NCI-H2107 treated with DMSO at 0.1 percent for 48 hours (cell line): ENCODE results near the gene HAGHL.
"Not testable (repeated sequence)": the region's sequence is repeated elsewhere in the genome, so short reads cannot be mapped to it uniquely, and the experiment has no call there.

Experiments
- DNase-seq: peaks from one replicate; lab custom pipeline; 2025; ENCODE audit not compliant: unreplicated experiment; lab: John Stamatoyannopoulos, UW

The HAGHL gene

DNA sequence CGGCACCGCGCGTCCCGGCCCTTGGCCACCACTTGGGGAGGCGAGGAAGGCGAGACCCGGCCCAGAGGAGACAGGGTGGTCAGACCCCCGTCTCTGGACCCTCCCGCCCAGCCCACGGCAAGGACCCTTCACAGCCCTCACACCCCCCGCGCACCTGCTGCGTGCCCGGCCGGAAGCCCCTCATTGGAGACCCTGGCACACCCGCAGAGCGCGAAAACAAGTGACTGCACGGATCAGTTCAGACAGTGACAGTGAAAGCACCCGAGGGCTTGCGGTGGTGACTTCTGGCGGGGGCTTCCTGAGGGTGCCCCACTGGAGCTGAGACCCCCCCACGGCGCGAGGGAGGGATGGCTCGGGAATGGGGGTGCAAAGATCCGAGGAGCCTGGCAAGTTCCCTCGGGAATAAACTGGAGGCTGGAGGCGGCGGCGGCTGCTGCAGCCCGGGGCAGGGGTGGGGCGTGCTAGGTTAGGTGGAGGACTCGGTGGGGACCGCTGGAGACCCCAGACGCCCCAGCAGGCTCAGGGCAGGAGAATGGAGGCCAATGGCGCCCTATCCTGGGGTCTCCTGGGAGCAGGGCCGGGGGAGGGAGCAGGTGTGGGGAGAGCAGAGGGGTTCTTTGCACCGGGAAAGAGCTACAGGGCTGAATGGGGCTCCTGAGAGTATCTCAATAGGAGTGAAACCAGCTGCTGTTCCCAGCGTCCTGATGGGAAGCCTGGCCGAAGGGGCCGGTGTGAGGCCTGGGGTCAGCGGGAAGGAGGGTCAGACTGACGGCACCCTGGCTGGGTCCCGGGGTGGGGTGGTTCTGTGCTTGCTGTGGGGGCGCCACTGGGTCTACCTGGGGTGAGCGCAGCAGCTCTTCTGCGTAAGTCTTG, 20.5 kb upstream of the HAGHL start:
- DNase-seq = no peak

DNA sequence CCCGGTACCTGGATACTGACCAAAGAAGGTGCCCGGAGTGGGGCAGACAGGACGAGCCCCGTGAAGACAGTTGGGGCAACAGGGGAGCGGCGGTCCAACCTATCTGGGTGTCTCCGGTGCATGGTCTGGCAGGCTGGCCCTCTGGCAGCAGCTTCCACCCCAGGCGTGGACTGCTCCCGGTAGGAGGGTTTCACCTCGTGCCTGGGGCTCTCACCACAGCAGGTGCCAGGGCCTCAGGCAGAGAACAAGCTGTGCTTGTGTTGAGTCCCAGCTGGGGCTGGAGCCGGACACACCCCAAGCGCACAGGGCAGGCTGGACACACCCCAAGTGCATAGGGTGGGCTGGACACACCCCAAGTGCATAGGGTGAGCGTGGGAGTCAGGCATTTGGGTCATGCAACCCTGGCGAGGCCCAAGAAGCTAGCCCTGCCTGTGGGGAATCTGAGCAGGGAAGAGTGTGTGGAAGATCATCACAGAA, 19.8 kb upstream of the HAGHL start:
- no peak for DNase-seq

DNA sequence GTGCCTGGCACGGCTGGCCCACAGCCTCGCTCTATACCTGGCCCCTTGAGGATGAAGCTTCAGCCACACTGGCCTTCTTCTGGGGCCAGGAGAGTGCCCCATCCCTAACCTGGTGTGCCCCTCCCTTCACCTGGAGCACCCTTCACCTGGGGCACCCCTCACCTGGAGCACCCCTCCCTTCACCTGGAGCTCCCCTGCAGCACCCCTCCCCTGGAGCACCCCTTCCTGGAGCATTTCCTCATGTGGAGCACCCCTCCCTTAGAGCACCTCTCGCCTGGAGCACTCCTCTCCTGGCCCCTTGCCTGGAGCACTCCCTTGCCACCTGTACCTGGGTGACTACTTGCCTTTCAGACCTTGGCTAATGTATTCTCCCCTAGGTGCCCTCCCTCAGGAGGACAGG, 18.9 kb upstream of the HAGHL start:
- no peak for DNase-seq

DNA sequence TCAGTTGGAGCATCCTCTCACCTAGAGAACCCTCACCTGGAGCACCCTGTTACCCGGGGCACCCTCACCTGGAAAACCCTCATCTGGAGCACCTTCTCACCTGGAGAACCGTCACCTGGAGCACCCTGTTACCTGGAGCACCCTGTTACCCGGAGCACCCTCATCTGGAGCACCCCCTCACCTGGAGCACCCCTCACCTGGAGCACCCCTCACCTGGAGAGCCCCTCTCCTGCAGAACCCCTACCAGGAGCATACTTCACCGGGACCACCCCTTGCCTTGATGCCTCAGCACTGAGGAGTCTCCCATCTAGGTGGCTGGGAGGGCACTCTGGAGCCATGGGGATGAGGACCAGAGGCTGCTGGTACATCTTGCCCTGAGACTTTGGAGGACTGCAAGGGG, 17.9 kb upstream of the HAGHL start:
- DNase-seq = no peak

DNA sequence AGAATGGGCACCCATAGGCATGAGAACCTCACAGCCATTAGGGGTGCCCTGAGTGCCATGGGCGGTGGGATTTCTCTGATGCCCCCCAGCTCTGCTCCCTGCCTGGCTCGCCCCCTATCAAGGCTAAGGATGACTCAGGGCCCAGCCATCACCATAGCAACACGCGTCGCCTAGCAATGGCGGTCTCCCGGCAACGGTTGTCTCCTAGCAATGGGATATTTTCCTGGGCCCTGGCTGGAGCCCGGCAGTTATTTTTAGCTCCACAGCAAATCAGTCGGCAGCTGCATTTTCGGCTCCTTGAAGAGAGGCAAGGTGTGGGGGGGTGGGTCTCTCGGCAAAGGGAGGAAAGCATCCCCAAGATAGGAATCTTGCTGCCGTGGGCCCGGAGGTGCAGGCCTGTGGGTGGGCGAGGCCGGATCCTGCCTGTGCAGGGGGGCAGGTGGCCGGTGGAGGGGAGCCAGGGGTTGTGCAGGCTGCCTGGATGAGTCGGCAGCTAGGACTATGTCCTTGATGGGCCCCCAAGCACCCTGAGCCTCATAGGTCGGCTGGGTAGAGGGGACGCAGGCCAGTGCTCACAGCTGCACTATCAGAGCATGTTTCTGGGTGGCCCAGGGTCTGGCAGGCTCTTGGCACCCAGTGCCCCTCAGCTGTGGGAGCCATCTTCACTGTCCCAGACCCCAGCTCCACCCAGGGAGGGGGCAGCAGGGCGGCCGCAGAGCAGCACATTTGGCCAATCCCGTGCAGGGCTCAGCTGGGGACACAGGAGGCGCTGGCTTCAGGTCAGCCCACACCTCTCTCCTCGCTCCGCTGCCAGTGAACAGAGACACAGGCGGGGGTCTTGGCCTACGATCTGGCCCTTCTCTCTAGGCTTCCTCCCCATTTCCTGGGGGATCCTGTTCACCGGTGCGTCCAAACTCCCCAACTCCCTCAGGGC, 17.1 kb upstream of the HAGHL start:
- DNase-seq = peak; percentile 78

DNA sequence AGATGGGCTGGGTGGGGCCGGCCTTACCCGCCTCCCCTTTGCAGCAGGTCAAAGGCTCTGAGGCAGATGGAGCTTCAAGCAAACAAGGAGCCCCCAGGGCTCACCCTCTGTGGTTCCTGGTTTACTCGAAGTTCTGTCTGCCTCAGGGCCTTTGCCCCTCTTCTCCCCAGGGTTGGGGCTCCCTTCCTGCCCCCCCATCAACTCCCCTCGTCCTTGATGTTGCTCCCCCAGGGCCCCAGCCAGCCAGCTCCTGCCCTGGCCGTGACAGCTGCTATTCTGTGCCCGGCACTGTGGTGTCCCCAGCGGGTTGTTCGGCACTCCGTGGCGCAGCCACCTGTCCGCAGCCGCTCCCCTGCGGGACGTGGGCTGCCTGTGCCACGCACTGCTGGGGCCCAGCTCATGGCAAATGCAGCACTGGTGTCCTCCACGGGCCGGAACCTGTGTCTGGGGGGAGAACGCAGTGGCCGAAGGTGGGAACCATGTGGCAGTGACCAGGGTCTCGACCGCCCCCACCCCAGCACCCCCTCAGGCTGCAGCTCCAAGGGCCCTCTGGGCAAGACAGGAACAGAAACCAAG, 16.3 kb upstream of the HAGHL start:
- no peak for DNase-seq

DNA sequence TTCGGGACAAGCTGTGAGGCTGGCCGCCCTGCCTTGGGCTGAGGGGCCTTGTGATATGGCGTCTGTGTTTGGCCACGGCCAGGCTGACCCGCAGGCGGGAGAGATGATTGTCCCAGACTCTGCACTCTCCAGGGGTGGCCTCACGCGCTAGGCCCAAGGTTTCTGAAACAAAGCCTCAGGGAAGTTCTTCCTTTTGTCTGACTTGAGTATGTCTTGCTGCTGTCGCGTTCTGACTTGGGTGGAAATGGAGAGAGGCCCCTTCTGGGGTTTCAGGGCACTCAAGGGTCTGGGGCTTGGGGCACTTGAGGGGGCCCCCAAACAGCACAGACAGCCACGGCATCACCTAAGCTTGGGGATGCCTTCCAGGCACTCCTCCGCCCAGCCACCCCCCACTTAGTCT, 15.8 kb upstream of the HAGHL start:
- no peak for DNase-seq

DNA sequence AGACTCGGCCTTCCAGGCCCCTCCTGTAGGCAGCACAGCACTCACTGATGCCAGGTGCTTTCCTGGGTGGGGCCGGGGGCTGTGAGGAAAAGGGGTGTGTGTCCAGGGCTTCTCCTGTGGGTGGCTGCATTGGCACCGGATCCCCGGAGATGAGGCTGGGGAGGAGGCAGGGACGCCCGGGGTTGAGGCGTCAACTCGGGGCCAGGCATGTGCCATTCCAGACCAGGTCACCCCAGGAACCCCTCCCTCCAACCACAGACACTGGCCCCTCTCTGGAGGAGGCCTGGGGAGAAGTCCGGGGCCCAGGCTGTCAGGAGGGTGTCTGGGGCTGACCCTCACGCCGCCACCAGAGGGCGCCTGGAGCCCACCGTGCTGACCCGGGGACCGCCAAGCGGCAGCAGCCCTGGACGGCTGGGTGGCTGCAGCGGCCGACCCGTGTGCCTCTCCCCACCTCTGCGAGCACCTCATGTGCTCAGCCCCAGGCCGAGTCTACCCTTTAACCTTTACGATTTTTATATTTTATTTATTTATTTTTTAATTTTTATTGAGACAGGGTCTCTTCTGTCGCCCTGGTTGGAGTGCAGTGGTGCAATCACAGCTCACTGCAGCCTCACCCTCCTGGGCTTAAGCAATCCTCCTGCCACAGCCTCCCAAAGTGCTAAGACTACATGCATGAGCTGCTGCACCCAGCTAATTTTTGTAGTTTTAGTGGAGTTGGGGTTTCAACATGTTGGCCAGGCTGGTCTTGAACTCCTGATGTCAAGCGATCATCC, 15.2 kb upstream of the HAGHL start:
- no peak for DNase-seq

DNA sequence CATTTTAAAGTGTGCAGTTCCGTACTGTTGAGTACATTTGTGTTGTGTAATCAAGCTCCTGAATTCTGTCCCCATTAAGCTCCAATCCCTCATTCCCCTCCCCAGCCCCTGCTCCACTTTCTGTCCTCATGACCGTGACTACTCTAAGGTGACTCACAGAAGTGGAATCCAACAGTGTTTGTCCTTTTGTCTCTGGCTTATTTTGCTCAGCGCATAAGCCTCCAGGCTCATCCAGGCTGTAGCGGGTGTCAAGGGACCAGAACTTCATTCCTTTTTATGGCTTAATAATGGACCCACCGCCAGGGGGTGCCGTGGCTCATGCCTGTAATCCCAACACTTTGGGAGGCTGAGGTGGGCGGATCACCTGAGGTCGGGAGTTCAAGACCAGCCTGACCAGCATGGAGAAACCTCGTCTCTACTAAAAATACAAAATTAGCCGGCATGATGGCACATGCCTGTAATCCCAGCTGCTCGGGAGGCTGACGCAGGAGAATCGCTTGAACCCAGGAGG, 14.1 kb upstream of the HAGHL start:
- not testable (repeated sequence) for DNase-seq

DNA sequence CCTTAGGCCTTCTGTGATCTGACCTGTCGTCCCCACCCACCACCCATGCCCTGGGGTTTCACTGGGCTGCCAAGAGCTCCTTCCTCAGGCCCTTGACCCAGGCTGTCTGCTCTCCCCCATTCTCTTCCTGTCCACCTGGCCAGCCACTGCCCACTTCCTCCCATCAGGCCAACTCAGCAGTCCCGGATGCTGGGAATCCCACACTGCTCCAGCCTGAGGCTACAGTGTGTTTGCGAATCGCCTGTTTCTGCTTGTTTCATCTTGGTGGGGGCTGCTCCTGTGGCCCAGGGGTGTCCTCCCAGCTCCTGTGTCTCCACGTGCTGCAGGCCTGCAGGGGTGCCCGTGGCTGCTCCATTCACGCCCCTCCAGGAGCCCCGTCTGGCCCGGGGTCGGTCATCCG, 12.8 kb upstream of the HAGHL start:
- no peak for DNase-seq

DNA sequence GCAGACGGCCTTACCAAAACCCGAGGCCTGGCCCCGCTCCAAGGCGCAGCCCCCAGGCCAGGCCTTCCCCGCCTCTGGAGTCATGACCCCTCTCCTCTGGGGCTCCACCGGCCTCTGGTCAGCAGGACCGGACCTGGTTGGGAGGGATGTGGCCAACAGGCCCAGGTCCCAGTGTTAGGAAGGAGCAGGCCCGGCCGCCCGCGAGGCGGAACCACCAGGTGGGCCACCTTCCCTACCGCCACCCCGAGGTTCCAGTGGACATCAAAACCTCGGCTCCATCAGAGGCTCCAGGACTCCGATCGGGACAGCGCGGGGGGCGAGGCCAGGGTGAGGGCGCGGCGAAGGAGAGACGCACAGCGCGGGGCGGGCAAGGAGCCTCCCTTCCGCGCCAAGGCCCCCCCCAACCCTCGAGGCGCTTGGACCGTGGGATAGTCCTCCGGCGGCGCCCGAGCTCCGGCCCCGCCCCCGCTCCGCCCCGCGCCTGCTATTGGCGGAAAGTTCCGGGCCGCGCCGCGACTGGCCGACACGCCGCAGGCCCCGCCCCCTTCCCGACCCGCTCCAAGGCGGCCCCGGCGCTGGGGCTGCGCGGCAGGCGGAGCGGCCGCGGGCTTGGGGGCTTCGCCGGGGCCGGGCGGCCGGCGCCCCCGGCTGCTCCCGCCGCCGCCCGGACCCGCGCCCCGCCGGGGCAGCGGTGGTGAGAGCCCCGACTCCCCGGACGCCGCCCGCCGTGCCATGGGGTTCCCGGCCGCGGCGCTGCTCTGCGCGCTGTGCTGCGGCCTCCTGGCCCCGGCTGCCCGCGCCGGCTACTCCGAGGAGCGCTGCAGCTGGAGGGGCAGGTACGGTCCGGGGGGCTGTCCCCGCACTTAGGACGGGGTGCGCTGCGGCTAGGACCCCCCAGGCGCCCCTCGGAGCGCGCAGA, 12.1 kb upstream of the HAGHL start, which contains the start of gene METRN:
Gene METRN, plus strand, starts transcription at position 561 of the 919 bp plus-strand sequence. Its CDS starts 172 bp downstream, at position 733.
- no peak for DNase-seq

DNA sequence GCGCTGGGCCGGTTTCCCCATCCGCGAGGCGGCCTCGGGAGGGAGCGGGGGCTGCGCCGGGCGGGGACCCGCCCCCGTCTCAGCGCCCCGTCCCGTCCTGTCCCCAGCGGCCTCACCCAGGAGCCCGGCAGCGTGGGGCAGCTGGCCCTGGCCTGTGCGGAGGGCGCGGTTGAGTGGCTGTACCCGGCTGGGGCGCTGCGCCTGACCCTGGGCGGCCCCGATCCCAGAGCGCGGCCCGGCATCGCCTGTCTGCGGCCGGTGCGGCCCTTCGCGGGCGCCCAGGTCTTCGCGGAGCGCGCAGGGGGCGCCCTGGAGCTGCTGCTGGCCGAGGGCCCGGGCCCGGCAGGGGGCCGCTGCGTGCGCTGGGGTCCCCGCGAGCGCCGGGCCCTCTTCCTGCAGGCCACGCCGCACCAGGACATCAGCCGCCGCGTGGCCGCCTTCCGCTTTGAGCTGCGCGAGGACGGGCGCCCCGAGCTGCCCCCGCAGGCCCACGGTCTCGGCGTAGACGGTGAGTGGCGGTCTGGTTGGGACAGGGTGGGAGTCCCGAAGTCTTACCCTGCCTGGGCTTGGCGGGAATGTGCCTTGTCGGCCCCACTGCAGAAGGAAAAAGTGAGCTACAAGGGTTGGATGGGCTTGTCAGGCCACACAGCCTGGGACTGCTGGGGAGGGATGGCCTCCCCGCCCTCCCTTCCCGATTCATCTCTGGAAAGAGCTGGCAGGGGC, 11.3 kb upstream of the HAGHL start:
- no peak for DNase-seq

DNA sequence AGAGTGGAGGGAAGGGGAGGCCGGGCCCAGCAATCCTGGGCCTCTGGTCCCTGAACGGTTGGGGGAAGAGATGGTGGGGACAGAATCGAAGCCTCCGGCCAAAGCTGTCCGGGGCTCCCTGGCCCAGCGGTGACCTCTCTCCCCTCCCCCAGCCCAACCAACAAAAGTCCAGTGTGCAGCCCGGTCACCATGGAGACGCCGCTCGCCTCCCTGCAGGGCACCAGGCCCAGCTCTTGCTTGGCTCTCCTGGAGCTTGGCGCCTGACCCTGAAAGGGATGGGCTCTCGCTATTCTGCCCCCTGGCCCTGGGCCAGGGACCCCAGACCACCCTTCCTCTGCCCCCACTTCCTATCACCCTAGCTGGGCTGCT, 10.7 kb upstream of the HAGHL start:
- no peak for DNase-seq

DNA sequence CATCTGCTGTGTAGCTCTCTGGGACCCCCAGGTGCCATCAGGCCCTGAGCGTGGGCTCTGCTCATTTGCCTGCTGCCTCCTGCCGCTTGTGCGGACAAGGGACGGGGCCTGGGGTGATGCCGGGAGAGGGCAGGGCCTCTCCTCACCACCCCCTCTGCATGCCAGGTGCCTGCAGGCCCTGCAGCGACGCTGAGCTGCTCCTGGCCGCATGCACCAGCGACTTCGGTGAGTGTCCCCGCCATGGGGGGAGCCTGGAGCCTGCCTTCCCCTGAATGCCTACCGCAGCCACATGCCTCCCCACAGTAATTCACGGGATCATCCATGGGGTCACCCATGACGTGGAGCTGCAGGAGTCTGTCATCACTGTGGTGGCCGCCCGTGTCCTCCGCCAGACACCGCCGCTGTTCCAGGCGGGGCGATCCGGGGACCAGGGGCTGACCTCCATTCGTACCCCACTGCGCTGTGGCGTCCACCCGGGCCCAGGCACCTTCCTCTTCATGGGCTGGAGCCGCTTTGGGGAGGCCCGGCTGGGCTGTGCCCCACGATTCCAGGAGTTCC, 10.1 kb upstream of the HAGHL start:
- DNase-seq = no peak

DNA sequence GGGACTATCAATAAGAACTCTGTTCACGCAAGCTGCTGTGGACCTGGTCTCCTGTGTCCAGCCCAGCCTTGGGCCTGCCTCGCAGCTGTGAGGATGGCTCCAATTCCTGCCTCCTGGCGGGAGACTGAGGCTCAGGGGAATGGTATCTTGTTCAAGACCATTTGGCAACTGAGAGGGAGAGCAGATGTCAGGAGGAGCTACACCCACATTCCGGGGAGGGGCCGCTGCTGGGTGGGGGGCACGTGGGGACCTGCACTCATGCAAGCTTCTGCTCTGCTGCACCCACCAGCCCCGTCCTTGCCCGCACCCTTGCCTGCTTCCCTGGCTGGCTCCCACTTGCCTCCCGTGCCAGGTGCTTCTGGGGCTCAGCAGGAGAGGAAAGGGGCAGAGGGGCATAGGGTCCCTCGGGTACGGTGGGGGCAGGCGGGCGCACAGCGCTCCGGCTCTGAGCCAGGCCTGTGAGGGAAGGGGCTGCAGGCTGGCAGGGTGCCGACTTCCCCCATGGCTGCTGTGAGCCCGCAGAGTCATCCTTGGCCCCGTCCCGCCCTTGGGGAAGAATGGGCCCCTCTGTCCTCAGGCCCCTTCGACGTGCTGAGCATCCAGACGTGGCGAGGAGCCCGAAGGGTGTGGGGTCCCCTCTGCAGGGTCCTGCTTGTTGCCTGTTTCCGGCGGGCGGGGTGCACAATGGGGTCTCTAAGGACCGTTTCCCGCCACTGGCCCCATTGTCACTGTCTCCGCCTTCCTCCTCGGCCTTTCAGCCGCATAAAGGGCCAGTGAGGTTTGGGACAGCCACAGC, 9.3 kb upstream of the HAGHL start:
- DNase-seq = no peak

DNA sequence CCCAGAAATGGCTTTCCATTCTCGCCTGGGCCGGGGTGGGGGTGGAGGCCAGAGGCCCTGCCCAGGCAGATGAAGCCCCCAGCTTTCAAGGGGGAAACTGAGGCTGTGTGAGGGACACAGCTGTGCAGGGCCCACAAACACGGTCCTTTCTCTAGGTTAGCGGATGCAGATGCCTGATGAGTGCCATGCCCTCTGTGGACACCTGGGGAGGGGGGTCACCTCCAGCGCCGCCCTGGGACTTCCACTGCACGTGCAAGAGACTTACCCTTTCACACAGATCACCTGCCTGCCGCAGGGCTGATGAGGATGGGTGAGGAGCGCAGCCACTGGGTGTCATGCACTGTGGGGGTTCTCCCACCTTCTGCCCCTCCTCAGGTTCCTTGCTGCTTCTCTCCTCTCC, 8.5 kb upstream of the HAGHL start:
- no peak for DNase-seq

DNA sequence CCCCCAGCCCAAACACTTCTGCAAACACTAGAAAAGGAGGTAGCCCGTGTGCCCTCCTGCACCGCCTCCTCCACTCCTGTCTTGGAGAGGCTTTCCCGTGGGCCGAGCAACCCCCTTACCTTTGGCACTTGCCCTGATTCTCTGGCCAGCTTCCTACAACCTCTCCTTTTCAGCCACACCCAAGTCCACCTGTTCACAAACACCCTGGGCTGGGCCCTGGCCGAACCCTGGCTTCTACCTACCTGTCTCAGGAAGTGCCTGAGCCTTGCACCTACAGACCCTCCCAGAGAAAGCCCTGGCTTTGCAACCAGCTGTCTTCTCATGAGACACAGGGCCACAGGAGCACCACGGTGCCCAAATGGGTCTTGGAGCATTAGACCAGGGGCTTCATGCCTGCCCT, 8.0 kb upstream of the HAGHL start:
- no peak for DNase-seq
